K562 (cell line): ENCODE measurements around the gene ERN1. TPM values are rescaled to one million over a fixed set of nuclear protein-coding genes. Genes with fewer than 3 reads are reported as not detected.
A peak's percentile ranks its signal among the peaks of the same experiment; 100 is the strongest.

Source experiments
- ATAC-seq: fragments of 200-7000 bp; cut with Tn5 transposase; 3 replicates; pipeline ENCODE4 v1.9.1; 2020; ENCODE audit warnings: moderate library complexity
- BruUV-seq: library from RNA; stranded (reverse); fragments of 400-500 nt; replicated peaks from 2 replicates; lab custom pipeline; 2021; lab: Mats Ljungman, UMichigan
- CTCF ChIA-PET: fragments of 300-600 bp; formaldehyde crosslinking; extraction: SDS; loops from one replicate; lab custom pipeline; 2021; ENCODE audit warnings: low intra/inter-chr PET ratio; lab: Yijun Ruan, JAX
- POLR2A ChIA-PET: fragments of 300-600, 350-650 bp; sonication (Branson Sonifier 250); formaldehyde crosslinking; extraction: SDS; loops from one replicate; lab custom pipeline; 2021; ENCODE audit warnings: antibody characterized with exemption, inconsistent platforms; lab: Yijun Ruan, JAX
- DNase-seq, 4 experiments: peaks; one replicate each; pipeline versions ENCODE4 v3.0.0 to v3.0.0-alpha.2; 2011 to 2018; ENCODE audit warnings: low spot score in 3 of 4, mixed read lengths in 3 of 4; ENCODE audit errors: extremely low read depth in 1 of 4
- FAIRE-seq: peaks from 2 replicates; lab custom pipeline; 2011; peaks lifted over from hg19 to GRCh38; lab: Jason Lieb, UNC
- H2AFZ ChIP-seq: 2 replicates; pipeline ENCODE4 v1.6.0; 2011; ENCODE audit warnings: low read depth, low read length, control low read depth, inconsistent platforms
- H3K27ac ChIP-seq: fragments of 200-600 bp; 3 replicates; pipeline ENCODE4 v1.8.0; 2011; ENCODE audit warnings: low read depth, mild to moderate bottlenecking, control low read depth, inconsistent platforms, low read length, moderate library complexity, mixed read lengths; ENCODE audit errors: extremely low read depth
- H3K27me3 ChIP-seq, 2 experiments: fragments of 300-600 bp in 1 of 2; 2 replicates in 1 of 2; 3 replicates in 1 of 2; pipeline versions ENCODE4 v1.6.0 to v1.8.0; 2011; ENCODE audit warnings: inconsistent platforms in 2 of 2, low read length in 2 of 2, mild to moderate bottlenecking in 1 of 2, mixed read lengths in 1 of 2, moderate library complexity in 1 of 2; ENCODE audit not compliant: control insufficient read depth in 2 of 2, insufficient read depth in 2 of 2
- H3K36me3 ChIP-seq: fragments of 300-600 bp; 3 replicates; pipeline ENCODE4 v1.8.0; 2011; ENCODE audit warnings: mild to moderate bottlenecking, low read length, inconsistent platforms; ENCODE audit not compliant: control insufficient read depth, insufficient read depth
- H3K4me1 ChIP-seq, 2 experiments: fragments of 200-600 bp in 1 of 2; replicated peaks in 1 of 2; 2 replicates in 1 of 2; 3 replicates in 1 of 2; pipeline versions ENCODE4 v1.5.1 to v1.8.0; 2011; ENCODE audit warnings: inconsistent platforms in 2 of 2, low read length in 2 of 2, mild to moderate bottlenecking in 1 of 2, mixed read lengths in 1 of 2, moderate library complexity in 1 of 2; ENCODE audit not compliant: control insufficient read depth in 2 of 2, insufficient read depth in 2 of 2
- H3K4me2 ChIP-seq: 2 replicates; pipeline ENCODE4 v1.6.1; 2011; ENCODE audit warnings: low read length, control low read depth, inconsistent platforms, mixed read lengths; ENCODE audit not compliant: insufficient read depth
- H3K4me3 ChIP-seq: fragments of 200-600 bp; sonication (generic), shearing (Covaris generic); 2 replicates; pipeline ENCODE4 v1.5.1; 2016; ENCODE audit warnings: control low read depth, inconsistent platforms
- H3K79me2 ChIP-seq: fragments of 200-600 bp; 3 replicates; pipeline ENCODE4 v1.8.0; 2011; ENCODE audit warnings: low read length, inconsistent platforms; ENCODE audit not compliant: control insufficient read depth, insufficient read depth
- H3K9ac ChIP-seq, 2 experiments: 2 replicates each; pipeline versions ENCODE4 v1.6.0 to v1.6.1; 2011; ENCODE audit warnings: low read depth in 2 of 2, low read length in 2 of 2, control low read depth in 1 of 2, inconsistent platforms in 1 of 2, mild to moderate bottlenecking in 1 of 2, mixed read lengths in 1 of 2; ENCODE audit not compliant: insufficient read depth in 1 of 2
- H3K9me1 ChIP-seq: one replicate; pipeline ENCODE4 v1.6.0; 2011; ENCODE audit warnings: inconsistent platforms, mild to moderate bottlenecking, low read length, moderate library complexity; ENCODE audit not compliant: control insufficient read depth, insufficient read depth
- H3K9me3 ChIP-seq: replicated peaks from 2 replicates; pipeline ENCODE4 v1.5.1; 2011; ENCODE audit warnings: low read depth, low read length, inconsistent platforms; ENCODE audit not compliant: control insufficient read depth, insufficient read depth
- H4K20me1 ChIP-seq: replicated peaks from 2 replicates; pipeline ENCODE4 v1.6.1; 2011; ENCODE audit warnings: low read length, inconsistent platforms, mixed read lengths; ENCODE audit not compliant: control insufficient read depth, insufficient read depth
- CHD7 ChIP-seq: fragments of 200-600 bp; sonication (generic); IDR thresholded peaks from one replicate; pipeline ENCODE4 v1.6.1; 2012; ENCODE audit warnings: mild to moderate bottlenecking, low read depth, low read length, inconsistent platforms
- ERF ChIP-seq: fragments of 450-650 bp; formaldehyde crosslinking; IDR thresholded peaks from 2 replicates; pipeline ENCODE4 v1.4.0; 2020; ENCODE audit warnings: mild to moderate bottlenecking, mixed read lengths
- ILK ChIP-seq: fragments of 450-650 bp; IDR thresholded peaks from 2 replicates; pipeline ENCODE4 v1.6.1; 2016; ENCODE audit warnings: missing genetic modification characterization, low read depth, mild to moderate bottlenecking, missing compliant biosample characterization, moderate library complexity, borderline replicate concordance
- PBX2 ChIP-seq, 2 experiments: IDR thresholded peaks in 1 of 2; conservative IDR thresholded peaks in 1 of 2; 2 replicates each; pipeline ENCODE4 v1.6.1; 2016; ENCODE audit warnings: low read depth in 2 of 2, mild to moderate bottlenecking in 1 of 2, missing compliant biosample characterization in 1 of 2, missing genetic modification characterization in 1 of 2, moderate library complexity in 1 of 2
- ZNF766 ChIP-seq: fragments of 200-800 bp; sonication (Bioruptor generic); conservative IDR thresholded peaks from 2 replicates; pipeline ENCODE4 v1.6.1; 2016; ENCODE audit warnings: missing genetic modification characterization, missing compliant biosample characterization
- WGBS: fragments of 100-300 bp; shearing (Covaris generic); methylation state at CpG from one replicate; pipeline ENCODE4 v1.1.6; 2016; ENCODE audit warnings: low coverage, mixed read lengths; ENCODE audit not compliant: insufficient coverage; ENCODE audit errors: missing lambda C conversion rate; 5-methylcytosine and 5-hydroxymethylcytosine counted together
- in situ Hi-C: fragments of 300-500 bp; cut with MboI; formaldehyde crosslinking; loops from 4 replicates; pipeline ENCODE4 v1.15.0; 2018; ENCODE audit warnings: inconsistent platforms, mixed read lengths
- intact Hi-C: fragments of 100-400 bp; cut with micrococcal nuclease; formaldehyde crosslinking; loops from 2 replicates; pipeline ENCODE4 v1.14.2; 2022
- polyA plus RNA-seq, 8 experiments: library from polyadenylated mRNA; depleted of rRNA in 4 of 8; stranded (reverse) in 5 of 8; unstranded in 3 of 8; fragments of >200 nt; fragmentation: Nextera tagmentation in 2 of 8; fragmentation: Illumina TruSeq in 1 of 8; extraction: Ambion mirVana in 2 of 8; extraction: Trizol in 1 of 8; gene quantifications; 2 replicates each; pipeline versions ENCODE4 v1.2.1 to v1.2.3, GENCODE V29; 2011 to 2014; ENCODE audit warnings: inconsistent platforms in 1 of 8, missing spikeins in 1 of 8
- total RNA-seq, 7 experiments: library from RNA; depleted of rRNA in 6 of 7; stranded (reverse); fragments of >200 nt in 6 of 7; fragmentation: Illumina TruSeq in 2 of 7; extraction: Trizol in 2 of 7; gene quantifications; 2 replicates each; pipeline versions ENCODE4 v1.2.1 to v1.2.3, GENCODE V29; 2011 to 2021; ENCODE audit warnings: low replicate concordance in 1 of 7

The ERN1 gene
- total and polyA plus RNA-seq, 9 of the 15 experiments (the other 6 are each of a cell fraction or from before 2014, with no cell fraction given), result 2.1 to 22.5 (median 7.3) TPM

GRCh38 chr17:64073771-64074703 is 55.9 kb downstream of the ERN1 start:
- Histone ChIP-seq H3K4me3 (no peak overlapping the region), H3K9me3 (peaks cover 4% of the 10 kb centered on the region; the same call in 1 of the 2 replicates), H3K4me1 (no peaks in the 10 kb centered on the region; a peak in 2 of 5 replicates), H3K27me3 (no peaks in the 10 kb centered on the region), H3K79me2 (no peaks in the 10 kb centered on the region), H3K27ac (no peak overlapping the region), H3K9ac (no peak overlapping the region), H4K20me1 (no peaks in the 10 kb centered on the region), H3K9me1 (no peaks in the 10 kb centered on the region), H3K36me3 (peaks cover 50% of the 10 kb centered on the region), H2AFZ (no peak overlapping the region), H3K4me2 (no peak overlapping the region)
- intact Hi-C loops, result no loop called here
- BruUV-seq, result no TSS peak
- CTCF ChIA-PET, result no interaction called here
- in situ Hi-C loops, result no loop called here
- WGBS, result 64% methylated on average over 9 of the region's 9 CpGs
- FAIRE-seq (no peak), DNase-seq (no peak), ATAC-seq (no peak)
- POLR2A ChIA-PET, result interaction anchor here (0.8 to 1.1 kb wide), 4 partner anchors 10 to 54 kb away, joined by 3 to 5 read pairs (median 3); no protein-coding TSS in a partner anchor
- TF ChIP-seq ZNF766 (CRISPR knock-in tag), result no peak
- no peak for TF ChIP-seq ERF (CRISPR knock-in tag)
- no peak for TF ChIP-seq ILK (tag)
- no peak for TF ChIP-seq PBX2 (CRISPR knock-in tag; IDR thresholded peaks at IDR 0.05; ENCODE audit: low read depth)
- TF ChIP-seq PBX2 (tag; conservative IDR thresholded peaks at IDR 0.05; ENCODE audit: low read depth), result 0 out of 2 replicates have a peak, but pooled peaks have one; percentile 16
- TF ChIP-seq CHD7, result no peak
